GM23248 (cell line): Measurements from ENCODE around the gene MYT1. TPM values are rescaled to one million over a fixed set of nuclear protein-coding genes. Genes with fewer than 3 reads are reported as not detected.

ENCODE experiments used
- DNase-seq: peaks from one replicate; pipeline ENCODE4 v3.0.0-alpha.2; 2015
- H2AFZ ChIP-seq: fragments of 200-600 bp; sonication (generic); 2 replicates; pipeline ENCODE4 v1.6.1; 2016; ENCODE audit warnings: antibody characterized with exemption
- H3F3A ChIP-seq: fragments of 200-600 bp; sonication (generic); 2 replicates; pipeline ENCODE4 v1.6.1; 2016; ENCODE audit warnings: mild to moderate bottlenecking, antibody characterized with exemption, mixed run types; ENCODE audit not compliant: insufficient read depth
- H3K27ac ChIP-seq: fragments of 200-600 bp; sonication (generic); 2 replicates; pipeline ENCODE4 v1.5.1; 2016; ENCODE audit warnings: mild to moderate bottlenecking
- H3K27me3 ChIP-seq: fragments of 200-600 bp; sonication (generic); replicated peaks from 2 replicates; pipeline ENCODE4 v1.6.1; 2016; ENCODE audit warnings: mild to moderate bottlenecking; ENCODE audit not compliant: insufficient read depth
- H3K36me3 ChIP-seq: fragments of 200-600 bp; sonication (generic); 2 replicates; pipeline ENCODE4 v1.6.1; 2016; ENCODE audit warnings: low read depth, mild to moderate bottlenecking
- H3K4me1 ChIP-seq: fragments of 200-600 bp; sonication (generic); 2 replicates; pipeline ENCODE4 v1.6.1; 2016; ENCODE audit warnings: mild to moderate bottlenecking; ENCODE audit not compliant: insufficient read depth
- H3K4me2 ChIP-seq: fragments of 200-600 bp; sonication (generic); one replicate; pipeline ENCODE4 v1.6.1; 2016; ENCODE audit warnings: mild to moderate bottlenecking; ENCODE audit not compliant: unreplicated experiment
- H3K4me3 ChIP-seq: fragments of 200-600 bp; sonication (generic); 2 replicates; pipeline ENCODE4 v1.5.1; 2016; ENCODE audit warnings: mild to moderate bottlenecking
- H3K79me2 ChIP-seq: fragments of 200-600 bp; sonication (generic); 2 replicates; pipeline ENCODE4 v1.6.1; 2016; ENCODE audit warnings: mild to moderate bottlenecking; ENCODE audit not compliant: insufficient read depth
- H3K9ac ChIP-seq: fragments of 200-600 bp; sonication (generic); 2 replicates; pipeline ENCODE4 v1.6.1; 2016; ENCODE audit warnings: mild to moderate bottlenecking
- H3K9me2 ChIP-seq: fragments of 200-600 bp; sonication (generic); 2 replicates; pipeline ENCODE4 v1.6.1; 2016; ENCODE audit warnings: mixed run types, mild to moderate bottlenecking, moderate library complexity; ENCODE audit not compliant: insufficient read depth
- H3K9me3 ChIP-seq: fragments of 200-600 bp; sonication (generic); one replicate; pipeline ENCODE4 v1.6.1; 2017; ENCODE audit warnings: low read depth
- H4K20me1 ChIP-seq: fragments of 200-600 bp; sonication (generic); 2 replicates; pipeline ENCODE4 v1.6.0; 2016; ENCODE audit not compliant: insufficient read depth
- EZH2 ChIP-seq: fragments of 200-600 bp; sonication (generic); IDR thresholded peaks from 2 replicates; pipeline ENCODE4 v1.6.1; 2018; ENCODE audit warnings: antibody characterized with exemption, mild to moderate bottlenecking; ENCODE audit not compliant: insufficient read depth, poor library complexity, severe bottlenecking
- EZH2phosphoT487 ChIP-seq: fragments of 200-600 bp; sonication (generic); IDR thresholded peaks from 2 replicates; pipeline ENCODE4 v1.6.1; 2018; ENCODE audit warnings: antibody characterized with exemption, moderate library complexity, mild to moderate bottlenecking, low read depth; ENCODE audit not compliant: insufficient read depth
- WGBS, 2 experiments: methylation state at CpG; one replicate each; pipeline ENCODE4 v1.1.6; 2015 to 2017; ENCODE audit warnings: low lambda C conversion rate in 2 of 2, low coverage in 1 of 2; ENCODE audit errors: missing lambda C conversion rate in 2 of 2; 5-methylcytosine and 5-hydroxymethylcytosine counted together
- in situ Hi-C: fragments of 300-500 bp; cut with MboI; formaldehyde crosslinking; loops from 2 replicates; pipeline ENCODE4 v1.15.0; 2020
- polyA plus RNA-seq: library from polyadenylated mRNA; unstranded; fragments of >200 nt; fragmentation: Nextera tagmentation; extraction: Ambion mirVana; gene quantifications from 2 replicates; pipeline ENCODE4 v1.2.1, GENCODE V29; 2016
- total RNA-seq: library from RNA; depleted of rRNA; stranded (reverse); fragments of >200 nt; shearing (Covaris generic); gene quantifications from 2 replicates; pipeline ENCODE4 v1.2.3, GENCODE V29; 2014

The MYT1 gene
- total and polyA plus RNA-seq, 2 experiments from 2014 or later = not detected

DNA sequence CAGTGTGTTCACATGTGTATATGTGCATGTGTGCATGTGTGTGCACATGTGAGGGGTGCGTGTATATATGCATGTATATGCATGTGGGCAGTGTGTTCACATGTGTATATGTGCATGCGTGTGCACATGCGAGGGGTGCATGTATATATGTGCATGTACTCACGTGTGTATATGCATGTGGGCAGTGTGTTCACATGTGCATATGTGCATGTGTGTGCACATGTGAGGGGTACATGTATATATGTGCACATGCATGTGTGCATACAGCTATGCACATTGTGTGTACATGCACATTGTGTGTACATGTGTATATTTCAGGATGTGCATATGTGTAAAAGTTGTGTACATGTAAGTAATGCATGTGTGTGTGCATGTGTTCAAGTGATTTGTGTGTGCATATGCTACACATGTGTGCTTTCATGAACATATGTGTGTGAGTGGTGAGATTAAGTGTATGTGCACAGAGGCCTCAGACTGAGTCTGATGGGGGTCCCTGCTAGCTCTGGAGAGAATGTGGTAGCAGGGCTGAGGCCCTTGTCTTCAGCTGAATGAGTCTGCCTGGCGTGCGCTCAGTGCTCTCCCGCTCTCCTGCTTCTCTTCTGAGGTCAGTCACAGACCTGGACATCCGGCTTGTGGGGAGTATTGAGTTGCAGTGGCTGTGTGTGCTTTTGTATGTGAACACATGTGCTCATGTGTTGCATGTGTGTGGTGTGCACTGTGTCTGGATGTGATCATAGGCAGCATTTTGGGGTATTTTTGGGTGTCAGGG, 19.9 kb upstream of the MYT1 start:
- Histone ChIP-seq H4K20me1 (no peaks in the 10 kb centered on the region), H3K4me2 (no peak overlapping the region), H2AFZ (no peak overlapping the region), H3F3A (no peaks in the 10 kb centered on the region), H3K27me3 (peaks cover 8% of the 10 kb centered on the region; the same call in 1 of the 2 replicates), H3K9ac (no peak overlapping the region), H3K4me3 (no peak overlapping the region), H3K9me3 (no peaks in the 10 kb centered on the region), H3K79me2 (no peaks in the 10 kb centered on the region), H3K9me2 (no peaks in the 10 kb centered on the region), H3K27ac (no peak overlapping the region), H3K36me3 (no peaks in the 10 kb centered on the region), H3K4me1 (no peaks in the 10 kb centered on the region)
- in situ Hi-C loops = no loop called here
- DNase-seq = no peak
- 47 to 51% methylated on average over 8 of the region's 8 CpGs for WGBS, 2 experiments
- TF ChIP-seq EZH2 = no peak
- no peak for TF ChIP-seq EZH2phosphoT487

- no peak overlapping the region for H2AFZ ChIP-seq
- no peaks in the 10 kb centered on the region for H3F3A ChIP-seq
- H4K20me1 ChIP-seq = no peaks in the 10 kb centered on the region
- DNase-seq = no peak
- H3K79me2 ChIP-seq = no peaks in the 10 kb centered on the region
- 49% methylated on average over 17 of the region's 17 CpGs for WGBS, 2 experiments
- no peaks in the 10 kb centered on the region for H3K9me3 ChIP-seq
- H3K27ac ChIP-seq = no peak overlapping the region
- in situ Hi-C loops = no loop called here
- no peak overlapping the region for H3K4me2 ChIP-seq
- no peak overlapping the region for H3K9ac ChIP-seq
- H3K4me3 ChIP-seq = no peak overlapping the region
- no peaks in the 10 kb centered on the region for H3K36me3 ChIP-seq
- no peaks in the 10 kb centered on the region for H3K9me2 ChIP-seq
- TF ChIP-seq EZH2phosphoT487 (no peak), EZH2 (no peak)
- no peaks in the 10 kb centered on the region for H3K4me1 ChIP-seq
- H3K27me3 ChIP-seq = 0 out of 2 replicates have a peak, but pooled peaks cover 8% of the 10 kb centered on the region
Measured at GRCh38 chr20:64145458-64146300, 18.6 kb upstream of the MYT1 start.

- Histone ChIP-seq H3K9me3 (no peaks in the 10 kb centered on the region), H4K20me1 (no peaks in the 10 kb centered on the region), H3K27me3 (0 out of 2 replicates have a peak, but pooled peaks cover 8% of the 10 kb centered on the region), H3K9me2 (no peaks in the 10 kb centered on the region), H3F3A (no peaks in the 10 kb centered on the region), H3K4me3 (no peak overlapping the region), H3K9ac (no peak overlapping the region), H3K4me1 (no peaks in the 10 kb centered on the region), H2AFZ (no peak overlapping the region), H3K79me2 (no peaks in the 10 kb centered on the region), H3K27ac (no peak overlapping the region), H3K36me3 (no peaks in the 10 kb centered on the region), H3K4me2 (no peak overlapping the region)
- WGBS, 2 experiments = 35 to 41% methylated on average over 6 to 7 of the region's 7 CpGs
- no peak for DNase-seq
- TF ChIP-seq EZH2phosphoT487 = no peak
- no peak for TF ChIP-seq EZH2
- in situ Hi-C loops = no loop called here
Measured at GRCh38 chr20:64146301-64146935, 17.8 kb upstream of the MYT1 start.

DNA sequence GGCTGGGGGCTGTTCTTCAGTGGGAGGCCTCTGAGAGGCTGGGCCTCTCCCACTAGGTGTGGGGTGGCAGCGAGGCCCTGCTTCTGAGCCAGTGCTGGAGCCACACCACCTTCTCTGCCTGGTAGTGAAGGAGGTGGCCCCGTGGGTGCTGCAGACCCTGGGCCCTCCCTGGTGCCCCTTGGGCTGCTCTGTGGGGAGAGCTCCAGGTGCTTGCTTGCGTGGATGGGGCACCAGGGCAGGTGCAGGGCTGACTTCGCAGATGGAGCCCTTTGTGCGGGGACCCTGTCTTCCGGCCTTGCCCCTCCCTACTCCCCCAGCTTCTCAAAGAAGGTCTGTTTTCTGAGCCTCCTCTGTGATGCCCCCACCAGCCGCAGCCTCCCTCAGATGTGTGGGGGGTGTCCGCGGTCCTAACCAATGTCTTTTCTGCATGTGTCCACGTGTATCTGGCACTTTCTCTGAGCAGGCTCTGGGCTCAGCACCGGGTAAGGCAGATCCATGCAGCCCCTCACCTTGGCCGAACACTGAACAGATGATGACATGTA, 17.2 kb upstream of the MYT1 start:
- Histone ChIP-seq H3K27ac (no peak overlapping the region), H3K79me2 (no peaks in the 10 kb centered on the region), H3K27me3 (0 out of 2 replicates have a peak, but pooled peaks cover 8% of the 10 kb centered on the region), H3K36me3 (no peaks in the 10 kb centered on the region), H4K20me1 (no peaks in the 10 kb centered on the region), H3K9ac (no peak overlapping the region), H3K9me3 (no peaks in the 10 kb centered on the region), H3K4me3 (no peak overlapping the region), H2AFZ (no peak overlapping the region), H3K9me2 (no peaks in the 10 kb centered on the region), H3K4me2 (no peak overlapping the region), H3F3A (no peaks in the 10 kb centered on the region), H3K4me1 (no peaks in the 10 kb centered on the region)
- TF ChIP-seq EZH2 (no peak), EZH2phosphoT487 (no peak)
- in situ Hi-C loops = no loop called here
- DNase-seq = no peak
- whole genome bisulfite sequencing, 2 experiments = 38 to 43% methylated on average over 10 to 12 of the region's 12 CpGs
